ENCODE results near the gene PLEKHG4B.
"Not testable (repeated sequence)": the region's sequence is repeated elsewhere in the genome, so short reads cannot be mapped to it uniquely, and the experiment has no call there.

The PLEKHG4B gene

GRCh38 chr5:91556-92263 is at the start of gene PLEKHG4B:
Gene PLEKHG4B, plus strand, starts transcription at chr5:92168. Its CDS starts 64 bp downstream, at chr5:92232.
- DNase-seq: no peak

GRCh38 chr5:42250-42649 is 49.7 kb upstream of the PLEKHG4B start:
- no peak for DNase-seq

GRCh38 chr5:48192-48591 is 43.8 kb upstream of the PLEKHG4B start:
- no peak for DNase-seq

- DNase-seq: not testable (repeated sequence)
Observed at GRCh38 chr5:49530-49929, 42.4 kb upstream of the PLEKHG4B start.

GRCh38 chr5:49953-50544 is 41.9 kb upstream of the PLEKHG4B start:
- no peak for DNase-seq

GRCh38 chr5:50724-51499 is 41.1 kb upstream of the PLEKHG4B start:
- no peak for DNase-seq

GRCh38 chr5:51500-51823 is 40.5 kb upstream of the PLEKHG4B start:
- DNase-seq: no peak

- no peak for DNase-seq
Observed at GRCh38 chr5:53381-54174, 38.4 kb upstream of the PLEKHG4B start.

GRCh38 chr5:54175-54730 is 37.7 kb upstream of the PLEKHG4B start:
- DNase-seq: no peak

GRCh38 chr5:54876-55569 is 36.9 kb upstream of the PLEKHG4B start:
- no peak for DNase-seq

GRCh38 chr5:56561-57290 is 35.2 kb upstream of the PLEKHG4B start:
- DNase-seq: no peak

- not testable (repeated sequence) for DNase-seq
Observed at GRCh38 chr5:60250-60649, 31.7 kb upstream of the PLEKHG4B start.

- DNase-seq: no peak
Observed at GRCh38 chr5:70440-70839, 21.5 kb upstream of the PLEKHG4B start.

GRCh38 chr5:72316-73180 is 19.4 kb upstream of the PLEKHG4B start:
- not testable (repeated sequence) for DNase-seq

- DNase-seq: not testable (repeated sequence)
Observed at GRCh38 chr5:73181-73447, 18.9 kb upstream of the PLEKHG4B start.

- no peak for DNase-seq
Observed at GRCh38 chr5:73768-74502, 18.0 kb upstream of the PLEKHG4B start.

- DNase-seq: no peak
Observed at GRCh38 chr5:74503-75109, 17.4 kb upstream of the PLEKHG4B start.

GRCh38 chr5:75331-76320 is 16.3 kb upstream of the PLEKHG4B start:
- DNase-seq: no peak
